ENCODE measurements around the gene CDC5L.

Gene CDC5L

DNA sequence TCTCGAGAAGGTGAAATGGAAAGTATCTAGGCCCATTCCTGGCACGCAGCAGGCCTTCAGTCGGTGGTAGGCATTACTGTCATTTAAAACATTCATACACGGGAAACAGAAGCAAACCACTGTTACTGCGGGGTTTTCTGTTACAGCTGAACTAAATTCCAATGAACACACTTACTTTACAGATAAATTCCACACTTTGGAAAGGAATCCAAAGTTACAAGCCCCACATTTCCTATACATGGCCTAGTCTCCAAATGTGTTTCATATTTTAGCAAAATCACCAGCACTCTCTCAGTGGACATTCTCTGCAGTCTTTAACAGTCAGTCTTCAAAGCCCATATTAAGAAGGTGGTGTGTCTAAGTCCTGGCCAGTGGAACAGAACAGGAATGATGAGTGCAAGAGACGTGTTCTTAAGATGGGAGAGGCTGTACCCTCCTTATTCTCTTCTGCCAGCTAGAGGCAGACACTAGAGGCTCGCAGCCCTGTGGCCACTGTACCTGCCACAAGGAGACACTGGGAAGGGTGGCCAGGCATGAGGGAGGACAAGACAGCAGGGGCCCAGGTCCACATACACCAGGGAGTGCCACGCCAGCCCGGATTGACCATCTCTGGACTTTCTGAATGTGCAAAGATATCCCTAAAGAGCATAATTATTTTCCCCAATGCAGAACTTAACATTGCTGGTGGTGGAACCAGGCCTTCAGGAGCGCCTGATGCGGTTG lies 76.4 kb downstream of the CDC5L start:
- Histone ChIP-seq H4K91ac (ENCODE audit: low read depth, low read length, poor library complexity) (no peak overlapping the region), H3K36me3 (replicated peaks in 1 of 2; ENCODE audit: control insufficient read depth in 2 of 2, insufficient read depth in 2 of 2, low read length in 2 of 2) (no peaks in the 10 kb centered on the region), H2AFZ (ENCODE audit: low read length) (no peak overlapping the region), H3K27me3 (ENCODE audit: control insufficient read depth in 3 of 3, insufficient read depth in 3 of 3, low read depth in 1 of 3, low read length in 3 of 3) (no peaks in the 10 kb centered on the region), H3K18ac (ENCODE audit: low read length) (peak overlapping the region; percentile 5), H3K4ac (ENCODE audit: low read length) (no peak overlapping the region), H3K9ac (ENCODE audit: low read depth, low read length, poor library complexity) (peak overlapping the region; percentile 38), H2BK15ac (ENCODE audit: low read length) (no peak overlapping the region), H4K8ac (ENCODE audit: low read depth, low read length) (no peak overlapping the region), H2BK12ac (ENCODE audit: low read length) (no peak overlapping the region), H3K9me3 (replicated peaks in 1 of 2; ENCODE audit: control insufficient read depth in 2 of 2, insufficient read depth in 1 of 2, low read depth in 1 of 2, low read length in 2 of 2) (no peaks in the 10 kb centered on the region), H2BK120ac (ENCODE audit: low read depth, low read length) (no peak overlapping the region), H3K79me1 (ENCODE audit: low read depth, low read length) (no peaks in the 10 kb centered on the region), H3K4me1 (ENCODE audit: control insufficient read depth in 2 of 2, insufficient read depth in 1 of 2, low read depth in 1 of 2, low read length in 2 of 2) (peaks cover 0 to 4% of the 10 kb centered on the region in 2 donors), H2BK5ac (ENCODE audit: low read length) (no peak overlapping the region), H3K27ac (replicated peaks; ENCODE audit: low read length) (no peak overlapping the region), H3K4me2 (ENCODE audit: insufficient read depth, low read length, poor library complexity, severe bottlenecking) (no peak overlapping the region), H2AK5ac (ENCODE audit: low read depth, low read length) (no peak overlapping the region), H3K23ac (ENCODE audit: low read depth, low read length, poor library complexity) (no peak overlapping the region), H3K4me3 (ENCODE audit: low read length in 2 of 2) (no peak overlapping the region), H3K14ac (ENCODE audit: low read length) (no peak overlapping the region)
- no CpG with 5 or more reads among the region's 11 CpGs for WGBS, 2 donors (ENCODE audit: extremely low coverage in 2 of 2, insufficient read length in 2 of 2, insufficient replicate concordance in 1 of 2)
- no peak for DNase-seq (ENCODE audit: low spot score)

DNA sequence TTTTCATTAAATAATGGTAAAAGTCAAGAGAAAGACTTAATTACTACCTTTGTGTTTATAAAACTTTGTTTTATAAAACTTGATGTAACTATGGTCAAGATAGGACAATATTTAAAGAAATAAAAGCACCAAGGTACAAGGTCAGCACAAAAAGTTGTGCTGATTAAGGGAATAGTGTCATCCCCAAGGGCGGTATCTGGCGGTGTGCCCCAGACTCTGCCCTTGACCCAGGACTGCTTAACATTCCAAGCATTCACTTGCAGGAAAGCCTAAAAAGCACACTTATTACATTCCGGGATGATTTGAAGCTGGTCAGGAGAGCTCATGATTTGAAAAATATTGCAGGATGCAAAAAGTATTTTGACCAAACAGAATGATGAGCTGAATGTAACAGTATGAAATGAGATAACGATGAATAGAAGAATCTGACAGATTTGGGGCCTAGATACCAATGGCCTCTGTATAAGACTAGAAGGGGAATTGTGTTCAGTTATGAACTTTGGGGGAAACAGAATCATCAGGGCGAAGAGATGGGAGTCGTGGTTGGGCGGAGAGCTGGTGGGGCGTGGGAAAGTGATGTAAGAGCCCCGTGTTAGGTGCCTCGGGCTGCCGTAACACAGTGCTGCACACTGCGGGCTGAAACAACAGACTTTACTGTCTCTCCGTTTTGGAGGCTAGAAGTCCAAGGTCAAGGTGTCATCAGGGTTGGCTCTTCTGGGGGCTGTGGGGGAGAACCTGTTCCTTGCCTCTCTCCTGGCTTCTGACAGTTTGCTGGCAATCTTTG lies 77.2 kb downstream of the CDC5L start:
- Histone ChIP-seq H3K4me3 (ENCODE audit: low read length in 2 of 2) (no peak overlapping the region), H4K8ac (ENCODE audit: low read depth, low read length) (no peak overlapping the region), H3K18ac (ENCODE audit: low read length) (no peak overlapping the region), H2AK5ac (ENCODE audit: low read depth, low read length) (no peak overlapping the region), H3K9ac (ENCODE audit: low read depth, low read length, poor library complexity) (no peak overlapping the region), H4K91ac (ENCODE audit: low read depth, low read length, poor library complexity) (no peak overlapping the region), H2BK12ac (ENCODE audit: low read length) (no peak overlapping the region), H2BK5ac (ENCODE audit: low read length) (no peak overlapping the region), H3K27me3 (ENCODE audit: control insufficient read depth in 3 of 3, insufficient read depth in 3 of 3, low read depth in 1 of 3, low read length in 3 of 3) (no peaks in the 10 kb centered on the region), H3K14ac (ENCODE audit: low read length) (no peak overlapping the region), H3K4me2 (ENCODE audit: insufficient read depth, low read length, poor library complexity, severe bottlenecking) (no peak overlapping the region), H2AFZ (ENCODE audit: low read length) (no peak overlapping the region), H3K9me3 (replicated peaks in 1 of 2; ENCODE audit: control insufficient read depth in 2 of 2, insufficient read depth in 1 of 2, low read depth in 1 of 2, low read length in 2 of 2) (no peaks in the 10 kb centered on the region), H3K23ac (ENCODE audit: low read depth, low read length, poor library complexity) (no peak overlapping the region), H2BK15ac (ENCODE audit: low read length) (no peak overlapping the region), H3K4ac (ENCODE audit: low read length) (no peak overlapping the region), H3K27ac (replicated peaks; ENCODE audit: low read length) (no peak overlapping the region), H3K79me1 (ENCODE audit: low read depth, low read length) (no peaks in the 10 kb centered on the region), H3K36me3 (replicated peaks in 1 of 2; ENCODE audit: control insufficient read depth in 2 of 2, insufficient read depth in 2 of 2, low read length in 2 of 2) (no peaks in the 10 kb centered on the region), H3K4me1 (ENCODE audit: control insufficient read depth in 2 of 2, insufficient read depth in 1 of 2, low read depth in 1 of 2, low read length in 2 of 2) (peaks cover 0 to 4% of the 10 kb centered on the region in 2 donors), H2BK120ac (ENCODE audit: low read depth, low read length) (no peak overlapping the region)
- DNase-seq (ENCODE audit: low spot score): no peak
- no CpG with 5 or more reads among the region's 13 CpGs for WGBS, 2 donors (ENCODE audit: extremely low coverage in 2 of 2, insufficient read length in 2 of 2, insufficient replicate concordance in 1 of 2)

DNA sequence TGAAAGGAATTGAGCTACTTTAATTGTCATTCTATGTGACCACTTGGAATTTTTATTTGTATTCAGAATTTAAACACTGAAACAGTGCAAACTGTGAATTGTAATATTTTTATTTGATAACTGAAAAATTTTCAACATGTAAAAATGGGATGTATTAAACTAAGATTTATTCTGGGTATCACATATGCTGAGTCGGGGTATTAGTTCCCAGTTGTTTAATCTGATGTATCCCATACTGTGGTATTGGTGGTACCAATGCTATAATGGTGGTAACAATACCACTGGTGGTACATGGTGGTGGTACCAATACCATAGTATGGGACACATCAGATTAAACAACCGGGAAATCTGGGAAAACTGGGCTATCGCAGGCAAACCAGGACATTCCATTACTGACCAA lies 79.4 kb downstream of the CDC5L start:
- H3K27me3 ChIP-seq (ENCODE audit: control insufficient read depth in 3 of 3, insufficient read depth in 3 of 3, low read depth in 1 of 3, low read length in 3 of 3): no peaks in the 10 kb centered on the region
- H3K23ac ChIP-seq (ENCODE audit: low read depth, low read length, poor library complexity): no peak overlapping the region
- no peak overlapping the region for H3K27ac ChIP-seq (replicated peaks; ENCODE audit: low read length)
- no peak overlapping the region for H3K4me3 ChIP-seq (ENCODE audit: low read length in 2 of 2)
- no peak overlapping the region for H3K4ac ChIP-seq (ENCODE audit: low read length)
- H3K18ac ChIP-seq (ENCODE audit: low read length): no peak overlapping the region
- H2BK15ac ChIP-seq (ENCODE audit: low read length): no peak overlapping the region
- H2BK120ac ChIP-seq (ENCODE audit: low read depth, low read length): no peak overlapping the region
- no peak overlapping the region for H3K14ac ChIP-seq (ENCODE audit: low read length)
- no peak overlapping the region for H2BK12ac ChIP-seq (ENCODE audit: low read length)
- no peaks in the 10 kb centered on the region for H3K36me3 ChIP-seq (replicated peaks in 1 of 2; ENCODE audit: control insufficient read depth in 2 of 2, insufficient read depth in 2 of 2, low read length in 2 of 2)
- no peak overlapping the region for H2AK5ac ChIP-seq (ENCODE audit: low read depth, low read length)
- no peak overlapping the region for H3K4me2 ChIP-seq (ENCODE audit: insufficient read depth, low read length, poor library complexity, severe bottlenecking)
- H4K91ac ChIP-seq (ENCODE audit: low read depth, low read length, poor library complexity): no peak overlapping the region
- WGBS, 2 donors (ENCODE audit: extremely low coverage in 2 of 2, insufficient read length in 2 of 2, insufficient replicate concordance in 1 of 2): no CpG with 5 or more reads among the region's 3 CpGs
- peaks cover 5 to 7% of the 10 kb centered on the region in 2 donors for H3K4me1 ChIP-seq (ENCODE audit: control insufficient read depth in 2 of 2, insufficient read depth in 1 of 2, low read depth in 1 of 2, low read length in 2 of 2)
- no peak overlapping the region for H4K8ac ChIP-seq (ENCODE audit: low read depth, low read length)
- no peak for DNase-seq (ENCODE audit: low spot score)
- no peaks in the 10 kb centered on the region for H3K9me3 ChIP-seq (replicated peaks in 1 of 2; ENCODE audit: control insufficient read depth in 2 of 2, insufficient read depth in 1 of 2, low read depth in 1 of 2, low read length in 2 of 2)
- no peak overlapping the region for H2AFZ ChIP-seq (ENCODE audit: low read length)
- H3K79me1 ChIP-seq (ENCODE audit: low read depth, low read length): no peaks in the 10 kb centered on the region
- H3K9ac ChIP-seq (ENCODE audit: low read depth, low read length, poor library complexity): no peak overlapping the region
- H2BK5ac ChIP-seq (ENCODE audit: low read length): no peak overlapping the region

DNA sequence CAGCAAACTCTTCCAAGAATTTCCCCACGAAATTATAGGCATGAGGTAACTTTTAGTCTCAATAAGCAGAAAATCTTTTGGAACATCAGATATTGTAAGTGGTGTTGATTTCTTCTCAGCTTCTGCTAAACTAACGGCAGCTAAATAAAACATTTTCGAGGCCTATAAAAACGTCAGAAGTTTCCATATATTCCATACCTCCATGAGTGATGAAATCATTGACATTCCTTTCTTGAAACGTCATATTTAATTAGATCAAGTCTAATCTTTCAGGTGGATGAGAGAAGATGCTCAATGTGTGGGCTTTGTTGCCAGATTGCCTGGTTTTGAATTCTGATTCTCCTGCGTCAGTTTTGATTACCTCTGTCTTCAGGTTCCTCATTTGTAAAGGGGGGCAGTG lies 81.3 kb downstream of the CDC5L start:
- Histone ChIP-seq H2BK120ac (ENCODE audit: low read depth, low read length) (no peak overlapping the region), H3K4me3 (ENCODE audit: low read length in 2 of 2) (no peak overlapping the region), H4K8ac (ENCODE audit: low read depth, low read length) (no peak overlapping the region), H3K27ac (replicated peaks; ENCODE audit: low read length) (no peak overlapping the region), H2BK5ac (ENCODE audit: low read length) (no peak overlapping the region), H3K14ac (ENCODE audit: low read length) (no peak overlapping the region), H3K4me2 (ENCODE audit: insufficient read depth, low read length, poor library complexity, severe bottlenecking) (no peak overlapping the region), H4K91ac (ENCODE audit: low read depth, low read length, poor library complexity) (no peak overlapping the region), H2AK5ac (ENCODE audit: low read depth, low read length) (no peak overlapping the region), H3K4ac (ENCODE audit: low read length) (no peak overlapping the region), H3K79me1 (ENCODE audit: low read depth, low read length) (no peaks in the 10 kb centered on the region), H3K4me1 (ENCODE audit: control insufficient read depth in 2 of 2, insufficient read depth in 1 of 2, low read depth in 1 of 2, low read length in 2 of 2) (peaks cover 10 to 17% of the 10 kb centered on the region in 2 donors), H2BK15ac (ENCODE audit: low read length) (no peak overlapping the region), H2AFZ (ENCODE audit: low read length) (no peak overlapping the region), H3K36me3 (replicated peaks in 1 of 2; ENCODE audit: control insufficient read depth in 2 of 2, insufficient read depth in 2 of 2, low read length in 2 of 2) (no peaks in the 10 kb centered on the region), H3K18ac (ENCODE audit: low read length) (no peak overlapping the region), H3K23ac (ENCODE audit: low read depth, low read length, poor library complexity) (no peak overlapping the region), H3K9ac (ENCODE audit: low read depth, low read length, poor library complexity) (no peak overlapping the region), H3K27me3 (ENCODE audit: control insufficient read depth in 3 of 3, insufficient read depth in 3 of 3, low read depth in 1 of 3, low read length in 3 of 3) (no peaks in the 10 kb centered on the region), H2BK12ac (ENCODE audit: low read length) (no peak overlapping the region), H3K9me3 (replicated peaks in 1 of 2; ENCODE audit: control insufficient read depth in 2 of 2, insufficient read depth in 1 of 2, low read depth in 1 of 2, low read length in 2 of 2) (no peaks in the 10 kb centered on the region)
- no CpG with 5 or more reads among the region's 6 CpGs for WGBS, 2 donors (ENCODE audit: extremely low coverage in 2 of 2, insufficient read length in 2 of 2, insufficient replicate concordance in 1 of 2)
- no peak for DNase-seq (ENCODE audit: low spot score)

All from neuronal stem cell (in vitro differentiated cells).